Brain microvascular endothelial cell (primary cell): Measurements from ENCODE around the gene UBE2E2.

Experiments used
- DNase-seq: peaks from one replicate; pipeline ENCODE4 v3.0.0-alpha.2; 2020
- H3K27ac ChIP-seq: fragments of 250-450 bp; sonication (Bioruptor Pico); 2 replicates; pipeline ENCODE4 v1.5.1; 2020; ENCODE audit warnings: mild to moderate bottlenecking, moderate library complexity
- H3K27me3 ChIP-seq: fragments of 250-450 bp; sonication (Bioruptor Pico); replicated peaks from 2 replicates; pipeline ENCODE4 v1.5.1; 2020; ENCODE audit warnings: mild to moderate bottlenecking
- H3K36me3 ChIP-seq: fragments of 250-450 bp; sonication (Bioruptor Pico); replicated peaks from 2 replicates; pipeline ENCODE4 v1.5.1; 2020; ENCODE audit warnings: mild to moderate bottlenecking
- H3K4me3 ChIP-seq: 2 replicates; pipeline ENCODE4 v1.5.1; 2011; ENCODE audit warnings: low read depth, mild to moderate bottlenecking, control low read depth, low read length, moderate library complexity
- in situ Hi-C: cut with HindIII; loops from 2 replicates; pipeline ENCODE4 v1.10.0; 2017; ENCODE audit warnings: low sequenced_read_pairs, low pct_ligation_motif_present
- TF ChIP-seq, protein P1 (sequence below): IDR thresholded peaks from 2 replicates; pipeline ENCODE4 v1.5.1; 2011; ENCODE audit warnings: low read depth, mild to moderate bottlenecking, moderate library complexity, low read length, control low read depth, inconsistent platforms; ENCODE audit errors: missing control alignments

The UBE2E2 gene

DNA sequence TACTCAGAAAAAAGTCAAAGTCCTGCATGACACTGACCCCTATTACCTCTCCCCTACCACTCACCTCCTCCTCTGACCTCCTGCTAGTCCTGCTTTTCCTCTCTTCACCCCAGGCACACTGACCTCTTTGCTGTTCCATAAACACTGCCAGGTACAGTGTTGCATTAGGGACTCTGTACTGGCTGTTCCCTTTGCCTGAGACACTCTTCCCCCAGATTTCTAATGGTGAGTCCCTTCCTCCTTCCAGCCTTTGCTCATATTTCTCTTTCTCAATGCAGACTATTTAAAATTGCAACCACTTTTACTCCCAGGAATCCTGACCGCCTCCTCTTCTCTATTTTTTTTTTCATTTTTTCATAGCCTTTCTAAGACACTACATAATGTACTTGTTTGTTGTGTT is 36.3 kb upstream of the UBE2E2 start:
- Histone ChIP-seq H3K4me3 (no peak overlapping the region), H3K27ac (no peak overlapping the region), H3K27me3 (no peaks in the 10 kb centered on the region), H3K36me3 (no peaks in the 10 kb centered on the region)
- TF ChIP-seq, protein P1, sequence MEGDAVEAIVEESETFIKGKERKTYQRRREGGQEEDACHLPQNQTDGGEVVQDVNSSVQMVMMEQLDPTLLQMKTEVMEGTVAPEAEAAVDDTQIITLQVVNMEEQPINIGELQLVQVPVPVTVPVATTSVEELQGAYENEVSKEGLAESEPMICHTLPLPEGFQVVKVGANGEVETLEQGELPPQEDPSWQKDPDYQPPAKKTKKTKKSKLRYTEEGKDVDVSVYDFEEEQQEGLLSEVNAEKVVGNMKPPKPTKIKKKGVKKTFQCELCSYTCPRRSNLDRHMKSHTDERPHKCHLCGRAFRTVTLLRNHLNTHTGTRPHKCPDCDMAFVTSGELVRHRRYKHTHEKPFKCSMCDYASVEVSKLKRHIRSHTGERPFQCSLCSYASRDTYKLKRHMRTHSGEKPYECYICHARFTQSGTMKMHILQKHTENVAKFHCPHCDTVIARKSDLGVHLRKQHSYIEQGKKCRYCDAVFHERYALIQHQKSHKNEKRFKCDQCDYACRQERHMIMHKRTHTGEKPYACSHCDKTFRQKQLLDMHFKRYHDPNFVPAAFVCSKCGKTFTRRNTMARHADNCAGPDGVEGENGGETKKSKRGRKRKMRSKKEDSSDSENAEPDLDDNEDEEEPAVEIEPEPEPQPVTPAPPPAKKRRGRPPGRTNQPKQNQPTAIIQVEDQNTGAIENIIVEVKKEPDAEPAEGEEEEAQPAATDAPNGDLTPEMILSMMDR = no peak
- in situ Hi-C loops = no loop called here
- DNase-seq = no peak

DNA sequence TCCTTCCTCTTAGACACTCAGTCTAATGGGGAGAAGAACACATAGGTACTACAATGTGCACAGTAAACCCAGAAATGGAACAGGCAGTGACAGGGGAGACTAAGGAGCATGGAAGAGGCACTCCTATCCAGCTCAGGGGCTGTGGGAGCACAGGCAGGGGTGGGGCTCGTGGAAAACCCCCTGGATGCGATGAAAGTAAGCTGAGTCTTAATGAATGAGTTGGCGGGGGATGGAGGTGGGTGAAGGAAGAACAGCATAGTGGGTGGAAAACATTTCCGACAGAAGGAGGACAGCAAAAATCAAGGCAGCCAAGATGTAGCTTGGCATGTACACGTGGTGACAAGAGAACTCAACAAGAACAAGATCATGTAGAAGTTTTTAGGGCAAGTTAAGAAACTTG is 33.6 kb upstream of the UBE2E2 start:
- DNase-seq = no peak
- H3K36me3 ChIP-seq = no peaks in the 10 kb centered on the region
- in situ Hi-C loops = no loop called here
- H3K27me3 ChIP-seq = no peaks in the 10 kb centered on the region
- H3K27ac ChIP-seq = no peak overlapping the region
- TF ChIP-seq, protein P1 = no peak
- no peak overlapping the region for H3K4me3 ChIP-seq

DNA sequence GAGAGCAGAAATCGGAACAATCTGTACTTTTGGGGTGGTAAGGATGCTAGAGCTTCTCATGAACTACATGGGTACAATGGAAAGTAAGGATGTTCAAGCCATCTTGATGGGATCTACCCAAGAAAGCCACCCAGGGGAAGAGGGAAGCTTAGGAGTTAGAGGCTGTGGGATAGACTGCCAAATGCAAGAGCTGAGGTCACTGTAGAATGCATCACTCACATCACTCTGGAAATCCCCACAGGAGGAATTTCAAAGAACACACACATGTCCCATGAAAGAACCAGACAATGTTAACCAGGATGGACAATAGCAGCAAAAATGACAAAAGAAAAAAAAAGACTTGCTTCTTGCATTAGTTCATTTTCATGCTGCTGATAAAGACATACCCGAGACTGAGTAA is 32.8 kb upstream of the UBE2E2 start:
- Histone ChIP-seq H3K27me3 (no peaks in the 10 kb centered on the region), H3K36me3 (no peaks in the 10 kb centered on the region), H3K4me3 (no peak overlapping the region), H3K27ac (no peak overlapping the region)
- DNase-seq = peak; percentile 47
- TF ChIP-seq, protein P1 = no peak
- in situ Hi-C loops = no loop called here

DNA sequence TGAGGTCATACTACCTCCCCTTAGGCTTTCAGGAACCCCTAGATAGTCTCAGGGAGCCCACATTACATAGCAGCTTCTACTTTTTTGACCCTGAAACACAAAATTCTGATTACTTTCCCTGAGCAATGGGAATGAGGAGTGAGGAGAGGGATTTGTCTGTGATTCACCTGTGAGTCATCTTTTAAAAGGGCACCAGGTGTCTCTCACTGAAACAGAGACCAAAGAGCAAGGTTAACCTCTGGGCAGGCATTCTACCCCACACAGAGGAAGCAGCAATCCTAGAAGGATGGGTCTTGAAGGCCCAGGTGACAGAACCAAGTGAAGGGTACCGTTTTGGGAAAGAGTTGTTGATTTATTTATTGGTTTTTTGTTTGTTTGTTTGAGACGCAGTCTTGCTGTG is 31.1 kb upstream of the UBE2E2 start:
- DNase-seq = no peak
- no peak overlapping the region for H3K27ac ChIP-seq
- in situ Hi-C loops = no loop called here
- no peaks in the 10 kb centered on the region for H3K36me3 ChIP-seq
- no peaks in the 10 kb centered on the region for H3K27me3 ChIP-seq
- no peak overlapping the region for H3K4me3 ChIP-seq
- TF ChIP-seq, protein P1 = no peak

DNA sequence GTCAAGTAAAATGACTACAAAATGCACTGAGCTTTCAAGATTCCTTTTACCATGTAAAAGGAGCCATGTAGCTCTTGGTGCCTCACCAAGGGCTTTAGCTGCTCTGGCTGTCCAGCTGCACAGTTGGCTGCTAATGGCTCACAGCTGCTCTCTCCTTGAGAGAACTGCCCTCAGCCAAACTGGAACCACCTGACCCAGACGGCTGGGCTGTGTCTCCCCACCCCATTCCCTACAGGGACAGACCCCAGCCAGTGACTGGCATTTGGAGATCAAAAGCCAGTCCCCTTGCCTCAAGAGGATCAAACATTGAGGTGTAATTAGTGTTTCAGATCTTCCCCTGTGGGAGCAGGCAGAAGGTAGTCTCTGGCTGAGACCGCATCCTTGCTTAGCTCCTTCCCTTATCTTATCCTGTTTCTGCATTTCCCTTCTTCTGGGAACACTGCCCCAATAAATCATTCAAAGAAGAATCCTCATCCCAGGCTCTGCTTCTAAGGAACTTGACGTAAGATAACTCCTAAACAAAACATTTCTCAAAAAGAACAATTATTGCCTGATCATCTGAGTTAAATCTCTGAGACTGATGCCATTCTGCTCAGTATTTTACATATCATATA is 28.6 kb upstream of the UBE2E2 start:
- DNase-seq = no peak
- no peaks in the 10 kb centered on the region for H3K36me3 ChIP-seq
- TF ChIP-seq, protein P1 = no peak
- in situ Hi-C loops = no loop called here
- H3K4me3 ChIP-seq = no peak overlapping the region
- H3K27me3 ChIP-seq = no peaks in the 10 kb centered on the region
- H3K27ac ChIP-seq = no peak overlapping the region
